Smooth muscle cell (in vitro differentiated cells): ENCODE measurements around the gene GALNT9. TPM values are rescaled to one million over a fixed set of nuclear protein-coding genes. Genes with fewer than 3 reads are reported as not detected.
"Not testable (repeated sequence)": the region's sequence is repeated elsewhere in the genome, so short reads cannot be mapped to it uniquely, and the experiment has no call there.

Experiments
- DNase-seq: peaks from one replicate; lab custom pipeline; 2025; ENCODE audit not compliant: unreplicated experiment; lab: John Stamatoyannopoulos, UW
- H2AFZ ChIP-seq: fragments of 200-600 bp; sonication (generic); 2 replicates; pipeline ENCODE4 v1.6.0; 2016; ENCODE audit warnings: antibody characterized with exemption, low read depth, mild to moderate bottlenecking
- H3F3A ChIP-seq: fragments of 200-600 bp; sonication (generic); 2 replicates; pipeline ENCODE4 v1.6.0; 2017; ENCODE audit warnings: antibody characterized with exemption, low read depth
- H3K27ac ChIP-seq: fragments of 200-600 bp; sonication (generic); 2 replicates; pipeline ENCODE4 v1.5.1; 2016; ENCODE audit warnings: low read depth, mild to moderate bottlenecking
- H3K27me3 ChIP-seq: fragments of 200-600 bp; sonication (generic); 2 replicates; pipeline ENCODE4 v1.6.1; 2016; ENCODE audit warnings: low read depth, mild to moderate bottlenecking
- H3K36me3 ChIP-seq: fragments of 200-600 bp; sonication (generic); 2 replicates; pipeline ENCODE4 v1.5.1; 2016; ENCODE audit warnings: low read depth
- H3K4me1 ChIP-seq: fragments of 200-600 bp; sonication (generic); 2 replicates; pipeline ENCODE4 v1.5.1; 2016; ENCODE audit warnings: low read depth
- H3K4me2 ChIP-seq: fragments of 200-600 bp; sonication (generic); 2 replicates; pipeline ENCODE4 v1.6.0; 2016; ENCODE audit warnings: mild to moderate bottlenecking
- H3K4me3 ChIP-seq: fragments of 200-600 bp; sonication (generic); 2 replicates; pipeline ENCODE4 v1.5.1; 2016; ENCODE audit warnings: mild to moderate bottlenecking
- H3K79me2 ChIP-seq: fragments of 200-600 bp; sonication (generic); 2 replicates; pipeline ENCODE4 v1.6.0; 2016; ENCODE audit warnings: low read depth, mild to moderate bottlenecking
- H3K9ac ChIP-seq: fragments of 200-600 bp; sonication (generic); 2 replicates; pipeline ENCODE4 v1.6.0; 2016; ENCODE audit warnings: low read depth
- H3K9me3 ChIP-seq: fragments of 200-600 bp; sonication (generic); replicated peaks from 2 replicates; pipeline ENCODE4 v1.5.1; 2016; ENCODE audit warnings: low read depth
- H4K20me1 ChIP-seq: fragments of 200-600 bp; sonication (generic); 2 replicates; pipeline ENCODE4 v1.6.0; 2016; ENCODE audit warnings: low read depth
- WGBS: methylation state at CpG from one replicate; pipeline ENCODE4 v1.1.7; 2016; ENCODE audit warnings: low lambda C conversion rate; 5-methylcytosine and 5-hydroxymethylcytosine counted together
- polyA plus RNA-seq: library from polyadenylated mRNA; unstranded; fragments of >200 nt; fragmentation: Nextera tagmentation; extraction: Ambion mirVana; gene quantifications from 2 replicates; pipeline ENCODE4 v1.2.1, GENCODE V29; 2016
- total RNA-seq: library from RNA; depleted of rRNA; stranded (reverse); fragments of >200 nt; gene quantifications from 2 replicates; pipeline ENCODE4 v1.2.3, GENCODE V29; 2014
- TF ChIP-seq, protein P1 (sequence below): fragments of 200-600 bp; sonication (generic); IDR thresholded peaks from 2 replicates; pipeline ENCODE4 v1.5.1; 2017; ENCODE audit warnings: borderline replicate concordance, mild to moderate bottlenecking, antibody characterized with exemption; ENCODE audit not compliant: insufficient read depth, poor library complexity, severe bottlenecking

The GALNT9 gene
- total and polyA plus RNA-seq, 2 experiments from 2014 or later, result 1.1 TPM; not detected in 1

DNA sequence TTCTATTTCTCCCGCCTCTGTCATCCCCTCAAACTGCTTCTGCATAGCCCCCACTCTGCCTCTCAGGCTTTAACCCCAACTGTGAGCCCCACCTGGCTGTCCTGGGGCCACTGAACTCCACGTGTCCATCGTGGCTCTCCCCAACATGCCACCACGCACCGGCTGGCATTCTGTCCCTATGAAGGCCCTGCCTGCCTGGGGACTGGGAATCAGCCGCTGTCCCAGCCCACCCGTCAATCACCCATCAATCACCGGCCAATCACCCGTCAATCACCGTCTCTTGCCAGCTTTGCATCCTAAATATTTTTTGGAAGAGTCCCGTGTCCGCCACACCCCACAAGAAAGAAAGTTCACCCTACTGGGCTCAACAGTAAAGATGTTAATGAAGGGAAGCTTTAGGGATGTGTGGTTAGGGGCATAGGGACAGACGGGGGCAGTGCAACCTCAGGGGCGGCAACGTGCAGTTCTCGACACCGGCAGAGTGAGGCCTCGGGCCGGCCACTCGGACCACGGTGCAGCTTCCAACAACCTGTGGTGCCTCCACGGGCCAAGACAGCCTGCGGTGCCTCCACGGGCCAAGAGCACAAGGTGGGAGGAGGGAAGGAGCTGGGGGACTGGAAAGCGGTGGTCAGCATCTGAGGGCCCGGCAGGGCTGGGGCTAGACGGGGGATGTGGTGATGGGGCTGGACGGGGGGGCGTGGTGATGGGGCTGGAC is 85.6 kb downstream of the GALNT9 start:
- WGBS, result 70% methylated on average over 27 of the region's 29 CpGs
- H3K4me2 ChIP-seq, result no peak overlapping the region
- no peaks in the 10 kb centered on the region for H3K9me3 ChIP-seq
- H3K4me3 ChIP-seq, result no peak overlapping the region
- no peak overlapping the region for H3K27ac ChIP-seq
- H3F3A ChIP-seq, result no peaks in the 10 kb centered on the region
- DNase-seq, result no peak
- H4K20me1 ChIP-seq, result no peaks in the 10 kb centered on the region
- H3K36me3 ChIP-seq, result no peaks in the 10 kb centered on the region
- H3K9ac ChIP-seq, result no peak overlapping the region
- H2AFZ ChIP-seq, result no peak overlapping the region
- H3K27me3 ChIP-seq, result no peaks in the 10 kb centered on the region
- no peaks in the 10 kb centered on the region for H3K79me2 ChIP-seq
- TF ChIP-seq, protein P1, sequence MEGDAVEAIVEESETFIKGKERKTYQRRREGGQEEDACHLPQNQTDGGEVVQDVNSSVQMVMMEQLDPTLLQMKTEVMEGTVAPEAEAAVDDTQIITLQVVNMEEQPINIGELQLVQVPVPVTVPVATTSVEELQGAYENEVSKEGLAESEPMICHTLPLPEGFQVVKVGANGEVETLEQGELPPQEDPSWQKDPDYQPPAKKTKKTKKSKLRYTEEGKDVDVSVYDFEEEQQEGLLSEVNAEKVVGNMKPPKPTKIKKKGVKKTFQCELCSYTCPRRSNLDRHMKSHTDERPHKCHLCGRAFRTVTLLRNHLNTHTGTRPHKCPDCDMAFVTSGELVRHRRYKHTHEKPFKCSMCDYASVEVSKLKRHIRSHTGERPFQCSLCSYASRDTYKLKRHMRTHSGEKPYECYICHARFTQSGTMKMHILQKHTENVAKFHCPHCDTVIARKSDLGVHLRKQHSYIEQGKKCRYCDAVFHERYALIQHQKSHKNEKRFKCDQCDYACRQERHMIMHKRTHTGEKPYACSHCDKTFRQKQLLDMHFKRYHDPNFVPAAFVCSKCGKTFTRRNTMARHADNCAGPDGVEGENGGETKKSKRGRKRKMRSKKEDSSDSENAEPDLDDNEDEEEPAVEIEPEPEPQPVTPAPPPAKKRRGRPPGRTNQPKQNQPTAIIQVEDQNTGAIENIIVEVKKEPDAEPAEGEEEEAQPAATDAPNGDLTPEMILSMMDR, result no peak
- H3K4me1 ChIP-seq, result no peaks in the 10 kb centered on the region

DNA sequence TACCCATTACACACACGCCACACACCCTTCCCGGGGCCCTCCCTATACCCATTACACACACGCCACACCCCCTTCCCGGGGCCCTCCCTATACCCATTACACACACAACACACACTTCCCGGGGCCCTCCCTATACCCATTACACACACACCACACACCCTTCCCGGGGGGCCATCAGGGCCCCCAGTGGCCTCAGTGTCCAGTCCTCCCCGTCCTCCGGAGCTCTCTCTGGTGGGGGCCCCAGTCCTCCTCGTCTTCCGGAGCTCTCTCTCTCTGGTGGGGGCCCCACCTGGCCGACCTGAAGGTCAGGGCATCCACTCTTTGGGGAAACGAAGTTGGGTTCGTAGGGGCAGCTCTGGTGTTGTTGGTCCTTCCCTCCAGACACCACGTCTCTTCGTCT is 86.2 kb downstream of the GALNT9 start:
- H3K27me3 ChIP-seq, H4K20me1 ChIP-seq, H3K79me2 ChIP-seq, H3K36me3 ChIP-seq, H3K9me3 ChIP-seq, H2AFZ ChIP-seq, H3K27ac ChIP-seq, H3K9ac ChIP-seq, H3K4me2 ChIP-seq, H3K4me1 ChIP-seq, H3F3A ChIP-seq, H3K4me3 ChIP-seq, DNase-seq: not testable (repeated sequence)
- WGBS, result 78% methylated on average over 15 of the region's 15 CpGs

DNA sequence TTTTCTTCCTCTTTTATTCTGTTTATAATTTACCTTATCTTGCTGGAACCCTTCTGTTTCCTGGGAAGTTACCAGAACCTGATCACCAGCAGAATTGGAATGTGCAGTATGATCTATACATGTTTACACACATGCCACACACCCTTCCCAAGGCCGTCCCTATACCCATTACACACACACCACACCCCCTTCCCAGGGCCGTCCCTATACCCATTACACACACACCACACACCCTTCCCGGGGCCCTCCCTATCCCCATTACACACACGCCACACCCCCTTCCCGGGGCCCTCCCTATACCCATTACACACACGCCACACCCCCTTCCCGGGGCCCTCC is 88.8 kb downstream of the GALNT9 start:
- H3K4me3 ChIP-seq, H3K9me3 ChIP-seq, H3K9ac ChIP-seq, H3K27ac ChIP-seq, H3K36me3 ChIP-seq, H3K79me2 ChIP-seq, DNase-seq, H3K27me3 ChIP-seq, H2AFZ ChIP-seq, H4K20me1 ChIP-seq, H3K4me1 ChIP-seq, H3F3A ChIP-seq, H3K4me2 ChIP-seq: not testable (repeated sequence)
- 79% methylated on average over 5 of the region's 7 CpGs for WGBS

DNA sequence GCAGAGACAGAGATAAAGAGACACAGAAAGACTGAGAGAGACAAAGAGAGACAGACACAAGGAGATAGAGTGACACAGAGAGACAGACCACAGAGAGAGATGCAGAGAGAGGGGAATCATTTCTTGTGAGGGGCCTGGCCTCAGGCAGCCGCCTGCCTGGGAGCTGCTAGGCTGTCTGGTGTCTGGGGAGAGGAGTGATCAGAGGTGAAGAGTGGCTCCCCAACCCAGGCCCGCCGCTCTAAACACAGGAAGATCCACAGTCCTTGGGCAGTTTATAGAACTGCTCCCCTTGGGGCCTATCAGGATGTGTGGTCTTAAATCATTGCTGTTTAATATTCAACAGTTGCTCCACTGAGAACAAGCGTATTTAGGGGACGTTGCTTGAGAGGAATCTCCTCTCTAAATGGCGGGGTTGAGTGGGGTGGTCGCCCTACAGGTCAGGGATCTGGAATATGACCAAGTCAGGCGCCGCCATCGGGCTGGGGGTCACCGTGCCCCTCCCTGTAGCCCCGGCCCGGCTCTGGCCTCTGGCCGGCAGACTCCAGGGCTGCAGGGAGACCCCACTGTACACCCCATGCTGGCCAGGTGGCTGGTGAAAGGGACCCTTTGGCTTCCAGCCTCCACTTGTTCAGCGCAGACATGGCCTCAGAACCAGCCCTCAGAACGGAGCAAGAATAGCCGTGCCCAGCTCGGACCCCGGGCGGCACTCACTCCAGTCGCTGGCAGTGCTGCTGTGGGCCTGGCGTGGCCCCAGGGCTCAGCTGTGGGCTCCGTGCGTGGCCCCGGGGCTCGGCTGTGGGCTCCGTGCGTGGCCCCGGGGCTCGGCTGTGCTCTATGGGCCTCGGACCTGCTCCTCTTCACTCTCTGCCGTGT is 89.4 kb downstream of the GALNT9 start:
- Histone ChIP-seq H3K27ac (no peak overlapping the region), H3K79me2 (no peaks in the 10 kb centered on the region), H3K9me3 (no peaks in the 10 kb centered on the region), H3K9ac (no peak overlapping the region), H3F3A (no peaks in the 10 kb centered on the region), H3K4me3 (no peak overlapping the region), H4K20me1 (no peaks in the 10 kb centered on the region), H3K27me3 (no peaks in the 10 kb centered on the region), H2AFZ (no peak overlapping the region), H3K4me1 (no peaks in the 10 kb centered on the region), H3K36me3 (no peaks in the 10 kb centered on the region), H3K4me2 (no peak overlapping the region)
- DNase-seq, result no peak
- TF ChIP-seq, protein P1, result no peak
- 93% methylated on average over 32 of the region's 32 CpGs for WGBS
